ENCODE measurements around the gene CD55. TPM values are rescaled to one million over a fixed set of nuclear protein-coding genes. Genes with fewer than 3 reads are reported as not detected.

CD55 gene
- total and polyA plus RNA-seq, 8 donors = 8.1 to 168 (median 25.6) TPM

GRCh38 chr1:207397525-207397926 is 76.0 kb downstream of the CD55 start:
- intact Hi-C loops (cut with DNase I; ENCODE audit: low total_unique reads) = no loop called here
- TF ChIP-seq POLR2A (IDR thresholded peaks at IDR 0.05) (no peak), POLR2AphosphoS5 (IDR thresholded peaks at IDR 0.05) (peak in 1 of 3 donors; percentile 31)

GRCh38 chr1:207398986-207399385 is 77.5 kb downstream of the CD55 start:
- WGBS, 5 donors = 89 to 100% (median 95%) methylated on average over 1 of the region's 1 CpG
- Histone ChIP-seq H3K4me3 (no peak overlapping the region), H3K36me3 (no peaks in the 10 kb centered on the region), H3K27me3 (no peaks in the 10 kb centered on the region), H3K9me3 (no peaks in the 10 kb centered on the region), H3K27ac (no peak overlapping the region), H3K4me1 (peaks cover 0 to 8% (median 4%) of the 10 kb centered on the region in 4 donors)
- intact Hi-C loops (cut with DNase I; ENCODE audit: low total_unique reads) = no loop called here
- no peak for DNase-seq
- no peak for TF ChIP-seq POLR2A (IDR thresholded peaks at IDR 0.05)
- TF ChIP-seq POLR2AphosphoS5 (IDR thresholded peaks at IDR 0.05) = no peak

More at GRCh38 chr1:207397525-207397926, 76.0 kb downstream of the CD55 start:
- peaks cover 0 to 12% (median 4%) of the 10 kb centered on the region in 4 donors for H3K4me1 ChIP-seq
- no peaks in the 10 kb centered on the region for H3K9me3 ChIP-seq
- no peaks in the 10 kb centered on the region for H3K27me3 ChIP-seq
- no peak overlapping the region for H3K4me3 ChIP-seq
- DNase-seq = peak in 1 of 2 donors; percentile 32
- H3K27ac ChIP-seq = peak overlapping the region in 1 of 5 donors; percentile 37
- no peaks in the 10 kb centered on the region for H3K36me3 ChIP-seq
- WGBS, 5 donors = 21 to 49% (median 30%) methylated on average over 2 of the region's 2 CpGs

- no peak overlapping the region for H3K4me3 ChIP-seq
- H3K9me3 ChIP-seq = no peaks in the 10 kb centered on the region
- peaks cover 0 to 8% (median 4%) of the 10 kb centered on the region in 4 donors for H3K4me1 ChIP-seq
- no peak overlapping the region for H3K27ac ChIP-seq
- intact Hi-C loops (cut with DNase I; ENCODE audit: low total_unique reads) = no loop called here
- DNase-seq = no peak
- no peak for TF ChIP-seq POLR2AphosphoS5 (IDR thresholded peaks at IDR 0.05)
- TF ChIP-seq CTCF (IDR thresholded peaks at IDR 0.05) = no peak
- TF ChIP-seq POLR2A (IDR thresholded peaks at IDR 0.05) = no peak
- no peak for TF ChIP-seq EP300 (IDR thresholded peaks at IDR 0.05)
- 95 to 98% (median 98%) methylated on average over 7 of the region's 7 CpGs for WGBS, 5 donors
- no peaks in the 10 kb centered on the region for H3K36me3 ChIP-seq
- H3K27me3 ChIP-seq = no peaks in the 10 kb centered on the region
Measured at GRCh38 chr1:207401578-207401977, 80.1 kb downstream of the CD55 start.

GRCh38 chr1:207402744-207403143 is 81.3 kb downstream of the CD55 start:
- TF ChIP-seq POLR2AphosphoS5 (IDR thresholded peaks at IDR 0.05) (no peak), CTCF (IDR thresholded peaks at IDR 0.05) (no peak), POLR2A (IDR thresholded peaks at IDR 0.05) (no peak), EP300 (IDR thresholded peaks at IDR 0.05) (no peak)
- no peak overlapping the region for H3K27ac ChIP-seq
- no peak for DNase-seq
- H3K9me3 ChIP-seq = no peaks in the 10 kb centered on the region
- WGBS, 5 donors = 67 to 79% (median 68%) methylated on average over 4 of the region's 4 CpGs
- H3K4me3 ChIP-seq = no peak overlapping the region
- intact Hi-C loops (cut with DNase I; ENCODE audit: low total_unique reads) = no loop called here
- no peaks in the 10 kb centered on the region for H3K27me3 ChIP-seq
- H3K36me3 ChIP-seq = no peaks in the 10 kb centered on the region
- H3K4me1 ChIP-seq = no peaks in the 10 kb centered on the region

GRCh38 chr1:207404849-207405525 is 83.5 kb downstream of the CD55 start:
- 76 to 85% (median 79%) methylated on average over 6 of the region's 6 CpGs for WGBS, 5 donors
- intact Hi-C loops (cut with DNase I; ENCODE audit: low total_unique reads) = no loop called here

More at GRCh38 chr1:207404849-207405525, 83.5 kb downstream of the CD55 start:
- Histone ChIP-seq H3K9me3 (no peaks in the 10 kb centered on the region), H3K4me1 (no peaks in the 10 kb centered on the region), H3K27me3 (no peaks in the 10 kb centered on the region), H3K36me3 (no peaks in the 10 kb centered on the region), H3K4me3 (no peak overlapping the region), H3K27ac (no peak overlapping the region)
- DNase-seq = peak in 1 of 2 donors; percentile 87
- TF ChIP-seq EP300 (IDR thresholded peaks at IDR 0.05) (no peak), CTCF (IDR thresholded peaks at IDR 0.05) (peak in 5 of 7 experiments; percentile 49 to 82 (median 63)), POLR2AphosphoS5 (IDR thresholded peaks at IDR 0.05) (peak in 1 of 3 donors; percentile 16), POLR2A (IDR thresholded peaks at IDR 0.05) (no peak)
